ENCODE results near the gene NR6A1.

GRCh38 chr9:124768334-124768733 lies 2.8 kb downstream of the NR6A1 start:
- no peak for TF ChIP-seq EZH2 (IDR thresholded peaks at IDR 0.05; ENCODE audit: insufficient read depth, poor library complexity, severe bottlenecking)
- TF ChIP-seq EZH2phosphoT487 (IDR thresholded peaks at IDR 0.05; ENCODE audit: insufficient read depth, low read depth): no peak
